Measurements from ENCODE around the gene LMNB1.

- TF ChIP-seq CTCF (conservative IDR thresholded peaks at IDR 0.05): no peak
- no peak for TF ChIP-seq ZFX (IDR thresholded peaks at IDR 0.05)
These were observed 16.2 kb downstream of the LMNB1 start for GRCh38 chr5:126793097-126793496.
